ENCODE results near the gene ANKRD26.

The ANKRD26 gene

DNA sequence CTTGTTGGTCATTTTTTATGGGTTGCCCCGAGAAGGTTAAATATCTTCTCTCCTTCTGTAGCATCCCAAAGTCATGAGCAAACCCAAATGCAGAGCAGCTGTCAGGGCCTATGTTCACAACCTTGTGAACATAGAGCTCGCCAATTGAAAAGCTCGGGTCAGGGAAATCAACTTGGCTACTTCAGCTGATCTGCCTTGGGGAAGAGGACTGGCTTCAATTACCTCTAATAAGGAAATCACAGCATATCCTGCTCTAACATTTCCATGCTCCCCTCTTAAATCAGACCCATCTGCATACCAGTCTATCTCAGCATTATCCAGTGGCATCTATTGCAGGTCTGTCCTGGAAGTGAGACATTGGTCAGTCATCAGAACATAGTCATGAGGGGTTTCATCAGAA lies 105.6 kb downstream of the ANKRD26 start:
- TF ChIP-seq FOXM1 (IDR thresholded peaks at IDR 0.05; ENCODE audit: borderline replicate concordance, low read depth) (no peak), TEAD4 (IDR thresholded peaks at IDR 0.05) (no peak), TAF1 (IDR thresholded peaks at IDR 0.05; ENCODE audit: low read depth) (no peak), EGR1 (IDR thresholded peaks at IDR 0.05) (no peak), TCF12 (IDR thresholded peaks at IDR 0.05; ENCODE audit: low read depth) (no peak), RAD21 (IDR thresholded peaks at IDR 0.05; ENCODE audit: low read depth) (no peak), CEBPB (IDR thresholded peaks at IDR 0.05) (no peak), YY1 (IDR thresholded peaks at IDR 0.05; ENCODE audit: low read depth) (no peak), NFIC (IDR thresholded peaks at IDR 0.05) (no peak), CREB1 (IDR thresholded peaks at IDR 0.05; ENCODE audit: low read depth) (no peak), ZBTB7A (IDR thresholded peaks at IDR 0.05; ENCODE audit: low read depth) (no peak), EP300 (IDR thresholded peaks at IDR 0.05; ENCODE audit: borderline replicate concordance) (no peak)
- TF ChIP-seq, protein P1, sequence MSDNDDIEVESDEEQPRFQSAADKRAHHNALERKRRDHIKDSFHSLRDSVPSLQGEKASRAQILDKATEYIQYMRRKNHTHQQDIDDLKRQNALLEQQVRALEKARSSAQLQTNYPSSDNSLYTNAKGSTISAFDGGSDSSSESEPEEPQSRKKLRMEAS (IDR thresholded peaks at IDR 0.05): no peak
- TF ChIP-seq, protein P2, sequence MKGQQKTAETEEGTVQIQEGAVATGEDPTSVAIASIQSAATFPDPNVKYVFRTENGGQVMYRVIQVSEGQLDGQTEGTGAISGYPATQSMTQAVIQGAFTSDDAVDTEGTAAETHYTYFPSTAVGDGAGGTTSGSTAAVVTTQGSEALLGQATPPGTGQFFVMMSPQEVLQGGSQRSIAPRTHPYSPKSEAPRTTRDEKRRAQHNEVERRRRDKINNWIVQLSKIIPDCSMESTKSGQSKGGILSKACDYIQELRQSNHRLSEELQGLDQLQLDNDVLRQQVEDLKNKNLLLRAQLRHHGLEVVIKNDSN (IDR thresholded peaks at IDR 0.05): no peak
- TF ChIP-seq, protein P3, sequence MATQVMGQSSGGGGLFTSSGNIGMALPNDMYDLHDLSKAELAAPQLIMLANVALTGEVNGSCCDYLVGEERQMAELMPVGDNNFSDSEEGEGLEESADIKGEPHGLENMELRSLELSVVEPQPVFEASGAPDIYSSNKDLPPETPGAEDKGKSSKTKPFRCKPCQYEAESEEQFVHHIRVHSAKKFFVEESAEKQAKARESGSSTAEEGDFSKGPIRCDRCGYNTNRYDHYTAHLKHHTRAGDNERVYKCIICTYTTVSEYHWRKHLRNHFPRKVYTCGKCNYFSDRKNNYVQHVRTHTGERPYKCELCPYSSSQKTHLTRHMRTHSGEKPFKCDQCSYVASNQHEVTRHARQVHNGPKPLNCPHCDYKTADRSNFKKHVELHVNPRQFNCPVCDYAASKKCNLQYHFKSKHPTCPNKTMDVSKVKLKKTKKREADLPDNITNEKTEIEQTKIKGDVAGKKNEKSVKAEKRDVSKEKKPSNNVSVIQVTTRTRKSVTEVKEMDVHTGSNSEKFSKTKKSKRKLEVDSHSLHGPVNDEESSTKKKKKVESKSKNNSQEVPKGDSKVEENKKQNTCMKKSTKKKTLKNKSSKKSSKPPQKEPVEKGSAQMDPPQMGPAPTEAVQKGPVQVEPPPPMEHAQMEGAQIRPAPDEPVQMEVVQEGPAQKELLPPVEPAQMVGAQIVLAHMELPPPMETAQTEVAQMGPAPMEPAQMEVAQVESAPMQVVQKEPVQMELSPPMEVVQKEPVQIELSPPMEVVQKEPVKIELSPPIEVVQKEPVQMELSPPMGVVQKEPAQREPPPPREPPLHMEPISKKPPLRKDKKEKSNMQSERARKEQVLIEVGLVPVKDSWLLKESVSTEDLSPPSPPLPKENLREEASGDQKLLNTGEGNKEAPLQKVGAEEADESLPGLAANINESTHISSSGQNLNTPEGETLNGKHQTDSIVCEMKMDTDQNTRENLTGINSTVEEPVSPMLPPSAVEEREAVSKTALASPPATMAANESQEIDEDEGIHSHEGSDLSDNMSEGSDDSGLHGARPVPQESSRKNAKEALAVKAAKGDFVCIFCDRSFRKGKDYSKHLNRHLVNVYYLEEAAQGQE (IDR thresholded peaks at IDR 0.05; ENCODE audit: low read depth): no peak

DNA sequence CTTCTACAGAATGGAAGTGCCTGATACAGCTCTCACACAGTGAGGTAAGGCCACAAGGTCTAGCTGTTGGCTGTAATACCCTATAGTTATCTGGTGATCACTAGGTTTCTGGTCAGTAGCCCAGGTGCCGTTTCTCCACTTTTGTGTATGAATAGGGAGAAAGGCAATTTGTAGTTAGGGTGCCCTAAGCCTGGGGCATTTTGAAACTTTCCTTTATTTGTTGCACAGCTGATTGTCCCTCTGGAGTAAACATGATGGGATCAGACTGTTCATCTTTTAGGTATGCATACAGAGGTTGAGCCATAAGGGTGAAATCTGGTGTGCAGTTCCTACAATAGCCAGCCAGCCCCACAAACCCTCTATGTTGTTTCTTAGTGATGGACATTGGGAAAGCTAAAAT lies 112.4 kb downstream of the ANKRD26 start:
- TF ChIP-seq FOXM1 (IDR thresholded peaks at IDR 0.05; ENCODE audit: borderline replicate concordance, low read depth): no peak
- TF ChIP-seq TAF1 (IDR thresholded peaks at IDR 0.05; ENCODE audit: low read depth): no peak

DNA sequence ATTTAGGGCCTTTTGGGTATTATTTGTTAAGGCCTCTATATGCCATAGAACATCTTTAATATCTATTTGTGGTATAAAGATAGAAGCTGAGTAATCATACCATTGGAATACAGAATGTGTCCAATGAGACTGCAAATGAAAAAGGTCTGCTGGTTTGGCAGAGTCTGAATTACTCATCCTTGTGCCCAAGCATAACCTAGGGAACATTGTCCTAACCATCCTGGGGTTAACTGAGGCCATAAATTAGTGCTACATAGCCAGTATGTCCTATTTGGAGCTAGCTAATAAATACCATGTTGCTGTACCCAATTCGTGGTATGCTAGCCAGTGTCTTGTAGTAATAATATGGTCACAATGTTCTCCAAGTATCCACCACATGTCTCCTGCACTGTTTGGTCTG lies 117.1 kb downstream of the ANKRD26 start:
- TF ChIP-seq, protein P2 (IDR thresholded peaks at IDR 0.05): no peak

DNA sequence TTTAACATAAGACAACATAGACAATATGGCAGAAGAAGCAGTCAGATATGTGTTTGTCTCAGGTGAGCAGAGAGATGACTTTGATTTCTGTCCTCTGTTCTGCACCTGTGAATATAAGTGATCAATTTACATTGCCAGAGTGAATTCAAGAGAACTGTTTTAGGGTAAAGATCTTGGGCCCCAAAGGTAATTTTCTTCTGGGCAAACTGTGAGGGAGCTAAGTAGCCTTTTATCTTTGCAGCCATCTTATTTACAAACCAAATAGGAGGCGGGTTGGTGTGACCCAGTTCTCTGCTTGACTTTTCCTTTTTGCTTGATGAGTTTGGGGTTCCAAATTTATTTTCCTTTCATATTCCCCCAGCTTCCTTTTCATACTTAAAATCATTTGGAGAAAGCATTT lies 118.2 kb downstream of the ANKRD26 start:
- TF ChIP-seq, protein P1 (IDR thresholded peaks at IDR 0.05): no peak
- TF ChIP-seq EGR1 (IDR thresholded peaks at IDR 0.05): no peak
- no peak for TF ChIP-seq CREB1 (IDR thresholded peaks at IDR 0.05; ENCODE audit: low read depth)
- no peak for TF ChIP-seq TCF12 (IDR thresholded peaks at IDR 0.05; ENCODE audit: low read depth)
- TF ChIP-seq, protein P2 (IDR thresholded peaks at IDR 0.05): no peak
- no peak for TF ChIP-seq RAD21 (IDR thresholded peaks at IDR 0.05; ENCODE audit: low read depth)
- TF ChIP-seq TAF1 (IDR thresholded peaks at IDR 0.05; ENCODE audit: low read depth): no peak
- no peak for TF ChIP-seq EP300 (IDR thresholded peaks at IDR 0.05; ENCODE audit: borderline replicate concordance)
- TF ChIP-seq, protein P3 (IDR thresholded peaks at IDR 0.05; ENCODE audit: low read depth): no peak
- no peak for TF ChIP-seq NFIC (IDR thresholded peaks at IDR 0.05)

DNA sequence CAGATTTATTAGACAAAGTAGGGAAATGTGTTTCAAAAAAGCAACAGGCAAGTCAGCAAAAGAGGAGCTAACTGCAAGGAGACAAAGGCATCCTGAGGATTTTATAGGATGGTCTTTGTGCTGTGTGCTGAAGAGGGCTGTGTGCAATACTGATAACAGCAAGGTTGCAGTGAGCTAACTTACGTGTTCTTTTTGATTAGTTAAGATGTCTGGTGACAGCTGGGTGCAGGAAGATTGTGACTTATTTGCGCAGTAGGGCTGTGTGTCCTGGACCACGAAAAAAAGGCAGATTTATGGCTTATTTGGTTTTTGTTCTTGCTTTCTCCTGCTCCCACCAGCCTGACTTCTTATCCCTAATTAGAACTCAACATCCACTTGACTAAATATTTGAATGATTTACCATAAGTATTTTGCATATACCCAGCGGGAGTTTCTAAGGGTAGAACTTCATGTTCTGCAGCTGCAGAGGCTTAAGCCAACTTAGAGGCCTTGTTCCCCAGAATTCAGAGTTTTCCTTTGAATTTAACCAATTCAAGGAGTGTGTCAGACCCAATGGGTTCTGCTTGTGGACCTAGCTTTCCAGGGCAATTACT lies 119.0 kb downstream of the ANKRD26 start:
- no peak for TF ChIP-seq TCF12 (IDR thresholded peaks at IDR 0.05; ENCODE audit: low read depth)
- no peak for TF ChIP-seq ZBTB7A (IDR thresholded peaks at IDR 0.05; ENCODE audit: low read depth)
- TF ChIP-seq RAD21 (IDR thresholded peaks at IDR 0.05; ENCODE audit: low read depth): no peak
- no peak for TF ChIP-seq NFIC (IDR thresholded peaks at IDR 0.05)
- TF ChIP-seq FOXM1 (IDR thresholded peaks at IDR 0.05; ENCODE audit: borderline replicate concordance, low read depth): no peak
- TF ChIP-seq, protein P2 (IDR thresholded peaks at IDR 0.05): no peak
- TF ChIP-seq EP300 (IDR thresholded peaks at IDR 0.05; ENCODE audit: borderline replicate concordance): no peak
- TF ChIP-seq YY1 (IDR thresholded peaks at IDR 0.05; ENCODE audit: low read depth): no peak
- no peak for TF ChIP-seq TAF1 (IDR thresholded peaks at IDR 0.05; ENCODE audit: low read depth)
- no peak for TF ChIP-seq CEBPB (IDR thresholded peaks at IDR 0.05)
- TF ChIP-seq, protein P3 (IDR thresholded peaks at IDR 0.05; ENCODE audit: low read depth): no peak
- TF ChIP-seq CREB1 (IDR thresholded peaks at IDR 0.05; ENCODE audit: low read depth): no peak

Data from Ishikawa (cell line).